HCT116 (cell line): Measurements from ENCODE around the gene ACSM3. TPM values are rescaled to one million over a fixed set of nuclear protein-coding genes. Genes with fewer than 3 reads are reported as not detected.
A peak's percentile ranks its signal among the peaks of the same experiment; 100 is the strongest.

Experiments used
- ATAC-seq: fragments of 200-7000 bp; cut with Tn5 transposase; 2 replicates; pipeline ENCODE4 v1.9.1; 2020; ENCODE audit warnings: mild to moderate bottlenecking, moderate library complexity
- BruUV-seq: library from RNA; stranded (reverse); fragments of 400-500 nt; replicated peaks from 2 replicates; lab custom pipeline; 2021; lab: Mats Ljungman, UMichigan
- CTCF ChIA-PET: fragments of 300-600 bp; sonication (Branson Sonifier 250); formaldehyde crosslinking; loops from one replicate; lab custom pipeline; 2021; ENCODE audit warnings: antibody characterized with exemption; lab: Charles Lee
- POLR2A ChIA-PET: fragments of 300-600, 350-600 bp; sonication (Branson Sonifier 250); formaldehyde crosslinking; loops from one replicate; lab custom pipeline; 2021; ENCODE audit warnings: antibody characterized with exemption; lab: Charles Lee
- RAD21 ChIA-PET, 2 experiments: fragments of 300-600 bp; sonication (Branson Sonifier 250); formaldehyde crosslinking; loops; one replicate each; lab custom pipeline; 2023; ENCODE audit warnings: low total read pairs in 2 of 2; ENCODE audit not compliant: uncharacterized antibody in 2 of 2, unreplicated experiment in 2 of 2, low non-redundant PET in 1 of 2; lab: Charles Lee
- DNase-seq: peaks from one replicate; pipeline ENCODE4 v3.0.0-alpha.2; 2010; ENCODE audit warnings: low read depth, low spot score
- H2AFZ ChIP-seq: fragments of 200-600 bp; shearing (Covaris generic), sonication (generic); 2 replicates; pipeline ENCODE4 v1.6.1; 2017; ENCODE audit warnings: low read depth, mixed run types, mixed read lengths, antibody characterized with exemption, low read length; ENCODE audit not compliant: poor library complexity, severe bottlenecking
- H3K27ac ChIP-seq: 2 replicates; pipeline ENCODE4 v1.5.1; 2012; ENCODE audit warnings: low read depth, low read length
- H3K27me3 ChIP-seq: fragments of 200-600 bp; sonication (generic); 2 replicates; pipeline ENCODE4 v1.6.1; 2016; ENCODE audit warnings: mixed run types, low read length, mixed read lengths; ENCODE audit not compliant: insufficient read depth
- H3K36me3 ChIP-seq, 2 experiments: fragments of 200-500 bp in 1 of 2; fragments of 200-600 bp in 1 of 2; sonication (Bioruptor generic) in 1 of 2; sonication (generic) in 1 of 2; 2 replicates each; pipeline versions ENCODE4 v1.5.1 to v1.6.1; 2014 to 2016; ENCODE audit warnings: low read length in 2 of 2, inconsistent platforms in 1 of 2, mixed read lengths in 1 of 2, mixed run types in 1 of 2; ENCODE audit not compliant: insufficient read depth in 2 of 2, control insufficient read depth in 1 of 2
- H3K4me1 ChIP-seq, 2 experiments: fragments of 200-600 bp in 1 of 2; sonication (generic) in 1 of 2; 2 replicates each; pipeline versions ENCODE4 v1.5.1 to v1.6.1; 2012 to 2017; ENCODE audit warnings: low read length in 2 of 2, inconsistent platforms in 1 of 2, mild to moderate bottlenecking in 1 of 2, mixed read lengths in 1 of 2, mixed run types in 1 of 2, moderate library complexity in 1 of 2; ENCODE audit not compliant: insufficient read depth in 2 of 2, control insufficient read depth in 1 of 2
- H3K4me2 ChIP-seq: fragments of 200-600 bp; sonication (generic); 2 replicates; pipeline ENCODE4 v1.6.1; 2017; ENCODE audit warnings: mixed run types, low read length, mixed read lengths
- H3K4me3 ChIP-seq, 2 experiments: fragments of 200-600 bp in 1 of 2; sonication (generic) in 1 of 2; replicated peaks in 1 of 2; 2 replicates each; pipeline ENCODE4 v1.5.1; 2011 to 2016; ENCODE audit warnings: low read length in 2 of 2, control low read depth in 1 of 2, low read depth in 1 of 2, mild to moderate bottlenecking in 1 of 2, mixed read lengths in 1 of 2, mixed run types in 1 of 2
- H3K79me2 ChIP-seq: fragments of 200-600 bp; sonication (generic); 2 replicates; pipeline ENCODE4 v1.6.1; 2017; ENCODE audit warnings: mild to moderate bottlenecking, mixed run types, low read length, moderate library complexity, mixed read lengths; ENCODE audit not compliant: insufficient read depth
- H3K9ac ChIP-seq: fragments of 200-600 bp; sonication (generic); 2 replicates; pipeline ENCODE4 v1.6.1; 2016; ENCODE audit warnings: low read length, mixed read lengths
- H3K9me2 ChIP-seq: fragments of 200-600 bp; sonication (generic), shearing (Covaris generic); 2 replicates; pipeline ENCODE4 v1.6.1; 2017; ENCODE audit warnings: mixed run types, mild to moderate bottlenecking, moderate library complexity; ENCODE audit not compliant: insufficient read depth
- H3K9me3 ChIP-seq, 2 experiments: fragments of 200-500 bp in 1 of 2; fragments of 200-600 bp in 1 of 2; sonication (Bioruptor generic) in 1 of 2; sonication (generic) in 1 of 2; 2 replicates each; pipeline ENCODE4 v1.6.1; 2014 to 2017; ENCODE audit warnings: low read length in 2 of 2, mixed read lengths in 2 of 2, inconsistent platforms in 1 of 2, low read depth in 1 of 2, mild to moderate bottlenecking in 1 of 2, mixed run types in 1 of 2, moderate library complexity in 1 of 2; ENCODE audit not compliant: control insufficient read depth in 1 of 2, insufficient read depth in 1 of 2
- H4K20me1 ChIP-seq: fragments of 200-600 bp; sonication (generic), shearing (Covaris generic); 2 replicates; pipeline ENCODE4 v1.6.1; 2017; ENCODE audit warnings: mixed run types, mild to moderate bottlenecking, moderate library complexity; ENCODE audit not compliant: insufficient read depth
- ATF3 ChIP-seq: IDR thresholded peaks from 2 replicates; pipeline ENCODE4 v1.6.1; 2012
- CBX3 ChIP-seq: IDR thresholded peaks from 2 replicates; pipeline ENCODE4 v1.6.1; 2012; ENCODE audit warnings: low read depth
- CTCF ChIP-seq, 3 experiments: fragments of 200-600 bp in 1 of 3; sonication (generic) in 1 of 3; IDR thresholded peaks in 2 of 3; conservative IDR thresholded peaks in 1 of 3; 2 replicates each; pipeline ENCODE4 v1.5.1; 2012 to 2017; ENCODE audit warnings: low read depth in 2 of 3, low read length in 2 of 3, antibody characterized with exemption in 1 of 3, borderline replicate concordance in 1 of 3, control low read depth in 1 of 3, mild to moderate bottlenecking in 1 of 3, mixed read lengths in 1 of 3, mixed run types in 1 of 3, moderate library complexity in 1 of 3; ENCODE audit not compliant: insufficient read depth in 1 of 3
- EGR1 ChIP-seq: IDR thresholded peaks from 2 replicates; pipeline ENCODE4 v1.6.1; 2012; ENCODE audit warnings: low read depth
- EZH2phosphoT487 ChIP-seq: fragments of 200-600 bp; IDR thresholded peaks from 2 replicates; pipeline ENCODE4 v1.6.1; 2018; ENCODE audit warnings: antibody characterized with exemption, borderline replicate concordance
- FOSL1 ChIP-seq: IDR thresholded peaks from 2 replicates; pipeline ENCODE4 v1.6.1; 2012; ENCODE audit warnings: low read depth
- JUND ChIP-seq: IDR thresholded peaks from 2 replicates; pipeline ENCODE4 v1.6.1; 2012
- MAX ChIP-seq: IDR thresholded peaks from 2 replicates; pipeline ENCODE4 v1.6.1; 2012
- POLR2AphosphoS5 ChIP-seq: IDR thresholded peaks from 2 replicates; pipeline ENCODE4 v1.6.1; 2011; ENCODE audit warnings: mild to moderate bottlenecking, low read depth, low read length, moderate library complexity
- RAD21 ChIP-seq: IDR thresholded peaks from 2 replicates; pipeline ENCODE4 v1.6.1; 2012; ENCODE audit warnings: low read depth, mild to moderate bottlenecking
- REST ChIP-seq: IDR thresholded peaks from 2 replicates; pipeline ENCODE4 v1.6.1; 2012; ENCODE audit warnings: low read depth
- SRF ChIP-seq: IDR thresholded peaks from 2 replicates; pipeline ENCODE4 v1.6.1; 2012; ENCODE audit warnings: low read depth
- TCF7L2 ChIP-seq: IDR thresholded peaks from 2 replicates; pipeline ENCODE4 v1.7.0; 2011; ENCODE audit warnings: borderline replicate concordance, inconsistent platforms; ENCODE audit not compliant: insufficient read depth, insufficient read length; ENCODE audit errors: extremely low read depth
- intact Hi-C: fragments of 100-400 bp; cut with micrococcal nuclease; formaldehyde crosslinking; loops from 2 replicates; pipeline ENCODE4 v1.10.0; 2022
- total RNA-seq: library from RNA; stranded (reverse); gene quantifications from one replicate; pipeline ENCODE4 v1.2.1, GENCODE V29; 2021; ENCODE audit not compliant: unreplicated experiment

ACSM3 gene
- total RNA-seq, 1 experiment from 2014 or later: 15.0 TPM

GRCh38 chr16:20741554-20742285 is 22.1 kb upstream of the ACSM3 start, which contains the start of gene THUMPD1 (continued):
- TF ChIP-seq REST (no peak), SRF (peak; percentile 95)

- peaks cover 4 to 15% of the 10 kb centered on the region in 2 experiments; a peak in 3 of 4 replicates for H3K4me1 ChIP-seq
- no peak overlapping the region for H3K4me3 ChIP-seq
- no peak for ATAC-seq
- POLR2A ChIA-PET: no interaction called here
- peaks cover 2 to 4% of the 10 kb centered on the region in 2 experiments; a peak in 1 of 4 replicates for H3K9me3 ChIP-seq
- BruUV-seq: no TSS peak
- no peaks in the 10 kb centered on the region for H3K9me2 ChIP-seq
- H3K36me3 ChIP-seq: peaks cover 4% of the 10 kb centered on the region in 2 experiments; a peak in 2 of 4 replicates
- H3K4me2 ChIP-seq: no peak overlapping the region
- intact Hi-C loops: no loop called here
- RAD21 ChIA-PET: no interaction called here
- CTCF ChIA-PET: no interaction called here
- DNase-seq: no peak
- H3K79me2 ChIP-seq: peaks cover 26% of the 10 kb centered on the region
- H2AFZ ChIP-seq: no peak overlapping the region
- no peak overlapping the region for H3K9ac ChIP-seq
- no peaks in the 10 kb centered on the region for H3K27me3 ChIP-seq
- H4K20me1 ChIP-seq: peaks cover 7% of the 10 kb centered on the region; the same call in 1 of the 2 replicates
- no peak overlapping the region for H3K27ac ChIP-seq
- TF ChIP-seq CBX3 (no peak), CTCF (IDR thresholded peaks at IDR 0.05 in 2 of 3, conservative IDR thresholded peaks at IDR 0.05 in 1 of 3; ENCODE audit: borderline replicate concordance in 1 of 3, insufficient read depth in 1 of 3, low read depth in 2 of 3, low read length in 2 of 3) (no peak), ATF3 (no peak), REST (no peak), TCF7L2 (no peak), JUND (no peak), POLR2AphosphoS5 (no peak), RAD21 (no peak), EZH2phosphoT487 (no peak), MAX (no peak), FOSL1 (no peak), EGR1 (no peak)
Measured at GRCh38 chr16:20743591-20743990, 20.2 kb upstream of the ACSM3 start.
